Measurements from ENCODE around the gene RYR2. TPM values are rescaled to one million over a fixed set of nuclear protein-coding genes. Genes with fewer than 3 reads are reported as not detected.

RYR2 gene
- total RNA-seq, 1 donor from 2014 or later: 0.90 TPM

- Mint-ChIP-seq H3K27me3 (ENCODE audit: insufficient read depth, low read depth) (no peaks in the 10 kb centered on the region), H3K4me3 (no peak overlapping the region), H3K4me1 (no peaks in the 10 kb centered on the region), H3K9me3 (no peaks in the 10 kb centered on the region), H3K36me3 (no peaks in the 10 kb centered on the region), H3K27ac (no peak overlapping the region)
- no peak overlapping the region for H3K27ac ChIP-seq
- H3K4me3 ChIP-seq: no peak overlapping the region
- H3K4me1 ChIP-seq: no peaks in the 10 kb centered on the region
- H3K36me3 ChIP-seq: no peaks in the 10 kb centered on the region
- no peak overlapping the region for H3K4me2 ChIP-seq
- no peaks in the 10 kb centered on the region for H3F3A ChIP-seq (ENCODE audit: low read depth)
- no peak for DNase-seq (ENCODE audit: low spot score)
- H2AFZ ChIP-seq (replicated peaks): no peak overlapping the region
- H3K9ac ChIP-seq: no peak overlapping the region
- TF ChIP-seq EZH2phosphoT487 (IDR thresholded peaks at IDR 0.05) (no peak), EZH2 (IDR thresholded peaks at IDR 0.05) (no peak)
- TF ChIP-seq, protein P1, sequence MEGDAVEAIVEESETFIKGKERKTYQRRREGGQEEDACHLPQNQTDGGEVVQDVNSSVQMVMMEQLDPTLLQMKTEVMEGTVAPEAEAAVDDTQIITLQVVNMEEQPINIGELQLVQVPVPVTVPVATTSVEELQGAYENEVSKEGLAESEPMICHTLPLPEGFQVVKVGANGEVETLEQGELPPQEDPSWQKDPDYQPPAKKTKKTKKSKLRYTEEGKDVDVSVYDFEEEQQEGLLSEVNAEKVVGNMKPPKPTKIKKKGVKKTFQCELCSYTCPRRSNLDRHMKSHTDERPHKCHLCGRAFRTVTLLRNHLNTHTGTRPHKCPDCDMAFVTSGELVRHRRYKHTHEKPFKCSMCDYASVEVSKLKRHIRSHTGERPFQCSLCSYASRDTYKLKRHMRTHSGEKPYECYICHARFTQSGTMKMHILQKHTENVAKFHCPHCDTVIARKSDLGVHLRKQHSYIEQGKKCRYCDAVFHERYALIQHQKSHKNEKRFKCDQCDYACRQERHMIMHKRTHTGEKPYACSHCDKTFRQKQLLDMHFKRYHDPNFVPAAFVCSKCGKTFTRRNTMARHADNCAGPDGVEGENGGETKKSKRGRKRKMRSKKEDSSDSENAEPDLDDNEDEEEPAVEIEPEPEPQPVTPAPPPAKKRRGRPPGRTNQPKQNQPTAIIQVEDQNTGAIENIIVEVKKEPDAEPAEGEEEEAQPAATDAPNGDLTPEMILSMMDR (IDR thresholded peaks at IDR 0.05): no peak
- no peaks in the 10 kb centered on the region for H3K9me3 ChIP-seq (ENCODE audit: low read depth)
- H4K20me1 ChIP-seq (ENCODE audit: low read depth): no peaks in the 10 kb centered on the region
- H3K27me3 ChIP-seq: no peaks in the 10 kb centered on the region
- no peaks in the 10 kb centered on the region for H3K79me2 ChIP-seq (ENCODE audit: low read depth)
Observed at GRCh38 chr1:237655778-237656177, 613.8 kb downstream of the RYR2 start.

DNA sequence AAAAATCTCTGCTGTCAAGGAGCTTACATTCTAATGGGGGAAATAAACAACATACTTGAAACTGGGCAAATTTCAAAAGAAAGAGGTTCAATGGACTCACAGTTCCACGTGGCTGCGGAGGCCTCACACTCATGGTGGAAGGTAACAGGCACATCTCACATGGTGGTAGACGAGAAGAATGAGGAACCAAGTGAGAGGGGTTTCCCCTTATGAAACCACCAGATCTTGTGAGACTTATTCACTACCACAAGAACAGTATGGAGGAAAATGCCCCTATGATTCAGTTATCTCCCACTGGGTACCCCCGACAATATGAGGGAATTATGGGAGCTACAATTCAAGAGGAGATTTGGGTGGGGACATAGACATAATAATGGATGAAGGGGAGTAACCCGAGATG, 622.4 kb downstream of the RYR2 start:
- Mint-ChIP-seq H3K4me3 (no peak overlapping the region), H3K9me3 (no peaks in the 10 kb centered on the region), H3K27ac (no peak overlapping the region), H3K27me3 (ENCODE audit: insufficient read depth, low read depth) (no peaks in the 10 kb centered on the region), H3K36me3 (no peaks in the 10 kb centered on the region), H3K4me1 (peaks cover 3% of the 10 kb centered on the region)
- DNase-seq (ENCODE audit: low spot score): no peak
- H3K79me2 ChIP-seq (ENCODE audit: low read depth): no peaks in the 10 kb centered on the region
- no peak overlapping the region for H3K4me2 ChIP-seq
- no peak overlapping the region for H3K9ac ChIP-seq
- TF ChIP-seq EZH2 (IDR thresholded peaks at IDR 0.05) (no peak), EZH2phosphoT487 (IDR thresholded peaks at IDR 0.05) (no peak)
- TF ChIP-seq, protein P1 (IDR thresholded peaks at IDR 0.05): no peak
- no peaks in the 10 kb centered on the region for H4K20me1 ChIP-seq (ENCODE audit: low read depth)
- no peak overlapping the region for H2AFZ ChIP-seq (replicated peaks)
- no peaks in the 10 kb centered on the region for H3K36me3 ChIP-seq
- H3K9me3 ChIP-seq (ENCODE audit: low read depth): no peaks in the 10 kb centered on the region
- H3K27me3 ChIP-seq: no peaks in the 10 kb centered on the region
- H3F3A ChIP-seq (ENCODE audit: low read depth): no peaks in the 10 kb centered on the region
- H3K27ac ChIP-seq: no peak overlapping the region
- H3K4me1 ChIP-seq: peaks cover 4% of the 10 kb centered on the region
- H3K4me3 ChIP-seq: no peak overlapping the region

DNA sequence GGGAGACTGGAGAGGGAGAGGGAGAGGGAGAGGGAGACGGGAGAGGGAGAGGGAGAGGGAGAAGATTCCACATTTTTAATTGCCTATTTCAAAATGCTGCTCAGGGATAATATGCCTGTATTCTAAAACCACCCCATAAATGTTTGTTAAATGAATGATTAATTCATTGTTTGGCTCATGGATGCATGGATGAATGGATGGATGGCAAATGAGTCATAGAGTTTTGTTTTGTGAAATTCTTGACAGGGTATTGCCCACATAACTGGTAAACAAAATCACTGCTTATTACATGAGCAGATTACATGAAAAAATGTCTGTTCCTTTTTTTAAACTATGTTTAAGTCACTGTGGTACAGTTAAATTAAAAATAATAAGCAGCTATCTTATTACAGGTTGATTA, 628.3 kb downstream of the RYR2 start:
- Histone ChIP-seq H4K20me1 (ENCODE audit: low read depth) (no peaks in the 10 kb centered on the region), H3K79me2 (ENCODE audit: low read depth) (no peaks in the 10 kb centered on the region), H3K4me3 (no peak overlapping the region), H3K4me1 (peaks cover 4% of the 10 kb centered on the region), H3K36me3 (no peaks in the 10 kb centered on the region), H3K9ac (no peak overlapping the region), H3K27ac (no peak overlapping the region), H3K27me3 (no peaks in the 10 kb centered on the region), H2AFZ (replicated peaks) (no peak overlapping the region), H3K9me3 (ENCODE audit: low read depth) (no peaks in the 10 kb centered on the region), H3F3A (ENCODE audit: low read depth) (no peaks in the 10 kb centered on the region), H3K4me2 (no peak overlapping the region)
- H3K4me1 Mint-ChIP-seq: peaks cover 3% of the 10 kb centered on the region
- DNase-seq (ENCODE audit: low spot score): no peak
- no peak overlapping the region for H3K27ac Mint-ChIP-seq
- H3K9me3 Mint-ChIP-seq: peaks cover 8% of the 10 kb centered on the region
- H3K4me3 Mint-ChIP-seq: no peak overlapping the region
- peaks cover 2% of the 10 kb centered on the region for H3K27me3 Mint-ChIP-seq (ENCODE audit: insufficient read depth, low read depth)
- TF ChIP-seq, protein P1 (IDR thresholded peaks at IDR 0.05): no peak
- TF ChIP-seq EZH2 (IDR thresholded peaks at IDR 0.05) (no peak), EZH2phosphoT487 (IDR thresholded peaks at IDR 0.05) (no peak)
- no peaks in the 10 kb centered on the region for H3K36me3 Mint-ChIP-seq
